Cardiac muscle cell (in vitro differentiated cells and primary cell): Measurements from ENCODE around the gene LDLRAD4. TPM values are rescaled to one million over a fixed set of nuclear protein-coding genes. Genes with fewer than 3 reads are reported as not detected.

ENCODE experiments used
- DNase-seq, 2 donors: peaks; one replicate each; pipeline versions ENCODE4 v3.0.0 to v3.0.0-alpha.2; 2010 to 2017; ENCODE audit warnings: low read depth in 1 of 2, low spot score in 1 of 2
- H3K27ac ChIP-seq: fragments of 200-600 bp; sonication (generic); 2 replicates; pipeline ENCODE4 v1.5.1; 2016
- H3K27me3 ChIP-seq: fragments of 200-600 bp; sonication (generic); 2 replicates; pipeline ENCODE4 v1.6.0; 2016; ENCODE audit warnings: control low read depth
- H3K36me3 ChIP-seq: fragments of 200-600 bp; sonication (generic); 2 replicates; pipeline ENCODE4 v1.5.1; 2016; ENCODE audit warnings: control low read depth
- H3K4me1 ChIP-seq: fragments of 200-600 bp; sonication (generic); 2 replicates; pipeline ENCODE4 v1.8.1; 2017; ENCODE audit warnings: low read depth, mild to moderate bottlenecking, mixed run types
- H3K4me3 ChIP-seq: fragments of 200-600 bp; sonication (generic); 2 replicates; pipeline ENCODE4 v1.5.1; 2016; ENCODE audit warnings: mild to moderate bottlenecking
- H3K9me3 ChIP-seq: fragments of 200-600 bp; sonication (generic); 2 replicates; pipeline ENCODE4 v1.5.1; 2017; ENCODE audit warnings: low read depth, mild to moderate bottlenecking, control low read depth
- CTCF ChIP-seq: IDR thresholded peaks from 2 replicates; pipeline ENCODE4 v1.5.1; 2012; ENCODE audit warnings: low read depth, mild to moderate bottlenecking, low read length
- polyA plus RNA-seq: library from polyadenylated mRNA; unstranded; fragments of >200 nt; fragmentation: Nextera tagmentation; extraction: Ambion mirVana; gene quantifications from 2 replicates; pipeline ENCODE4 v1.2.1, GENCODE V29; 2016
- total RNA-seq: library from RNA; depleted of rRNA; stranded (reverse); fragments of >200 nt; gene quantifications from 2 replicates; pipeline ENCODE4 v1.2.3, GENCODE V29; 2016

LDLRAD4 gene
- total and polyA plus RNA-seq, 2 experiments from 2014 or later = 10.5 to 11.5 TPM

- Histone ChIP-seq H3K27me3 (no peaks in the 10 kb centered on the region), H3K4me1 (no peaks in the 10 kb centered on the region), H3K4me3 (no peak overlapping the region), H3K36me3 (no peaks in the 10 kb centered on the region), H3K9me3 (no peaks in the 10 kb centered on the region), H3K27ac (no peak overlapping the region)
- no peak for TF ChIP-seq CTCF
- no peak for DNase-seq
Observed at GRCh38 chr18:13285874-13286273, 67.3 kb downstream of the LDLRAD4 start.

DNA sequence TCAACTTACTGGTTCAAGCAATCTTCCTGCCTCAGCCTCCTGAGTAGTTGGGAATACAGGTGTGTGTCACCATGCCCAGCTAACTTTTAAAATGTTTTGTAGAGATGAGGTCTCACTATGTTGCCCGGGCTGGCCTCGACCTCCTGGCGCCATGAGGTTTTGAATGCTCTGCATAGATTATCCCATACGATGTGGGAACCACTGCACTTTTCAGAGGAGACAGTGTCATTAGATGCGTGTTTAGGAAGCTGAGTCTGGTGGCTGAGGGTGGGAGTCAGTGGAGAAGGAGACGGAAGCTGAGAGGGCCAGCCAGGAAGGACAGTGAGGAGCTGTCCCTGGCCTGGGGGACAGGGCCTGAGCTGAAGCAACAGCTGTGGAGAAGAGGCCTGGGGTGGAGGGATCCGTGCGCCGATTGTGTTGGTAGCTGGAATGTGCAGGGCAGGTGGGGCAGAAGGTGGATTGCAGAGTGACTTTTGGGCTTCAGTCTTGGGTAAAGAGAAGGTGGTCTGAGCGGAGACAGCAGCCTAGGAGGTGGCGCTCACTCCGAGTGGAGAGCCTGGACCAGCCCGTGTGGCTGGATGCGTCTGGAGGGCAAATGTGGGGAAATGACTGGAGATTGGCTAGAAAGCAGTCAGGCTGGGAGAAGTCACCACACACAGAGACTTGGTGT is 68.0 kb downstream of the LDLRAD4 start:
- H3K27me3 ChIP-seq = no peaks in the 10 kb centered on the region
- no peaks in the 10 kb centered on the region for H3K4me1 ChIP-seq
- no peak for TF ChIP-seq CTCF
- H3K9me3 ChIP-seq = no peaks in the 10 kb centered on the region
- DNase-seq = no peak
- no peaks in the 10 kb centered on the region for H3K36me3 ChIP-seq
- no peak overlapping the region for H3K4me3 ChIP-seq
- H3K27ac ChIP-seq = no peak overlapping the region

DNA sequence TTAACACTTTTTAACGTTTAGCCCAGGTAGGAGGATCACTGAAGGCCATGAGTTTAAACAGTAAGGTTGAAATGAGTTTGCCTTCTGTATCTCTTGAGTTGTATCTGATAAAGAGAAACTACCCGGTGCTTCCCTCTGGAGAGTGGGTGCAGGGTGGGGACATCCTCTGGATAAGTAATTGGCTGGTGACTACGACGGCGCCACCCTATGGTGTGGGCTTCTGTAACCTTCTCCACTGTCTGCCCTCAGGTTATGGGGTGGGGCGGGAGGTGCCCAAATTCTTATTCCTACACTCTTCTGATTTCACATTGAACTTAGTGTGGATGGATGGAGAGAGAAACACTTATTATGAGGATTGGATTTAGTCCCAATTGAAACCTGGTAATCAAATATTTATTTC is 68.8 kb downstream of the LDLRAD4 start:
- no peaks in the 10 kb centered on the region for H3K36me3 ChIP-seq
- H3K4me1 ChIP-seq = no peaks in the 10 kb centered on the region
- no peaks in the 10 kb centered on the region for H3K9me3 ChIP-seq
- no peak for DNase-seq
- no peak overlapping the region for H3K27ac ChIP-seq
- no peak for TF ChIP-seq CTCF
- H3K4me3 ChIP-seq = no peak overlapping the region
- no peaks in the 10 kb centered on the region for H3K27me3 ChIP-seq

GRCh38 chr18:13288509-13289133 is 70.1 kb downstream of the LDLRAD4 start:
- no peak for DNase-seq
- TF ChIP-seq CTCF = no peak
- Histone ChIP-seq H3K4me3 (no peak overlapping the region), H3K4me1 (peaks cover 3% of the 10 kb centered on the region), H3K27ac (no peak overlapping the region), H3K9me3 (no peaks in the 10 kb centered on the region), H3K36me3 (no peaks in the 10 kb centered on the region), H3K27me3 (no peaks in the 10 kb centered on the region)

DNA sequence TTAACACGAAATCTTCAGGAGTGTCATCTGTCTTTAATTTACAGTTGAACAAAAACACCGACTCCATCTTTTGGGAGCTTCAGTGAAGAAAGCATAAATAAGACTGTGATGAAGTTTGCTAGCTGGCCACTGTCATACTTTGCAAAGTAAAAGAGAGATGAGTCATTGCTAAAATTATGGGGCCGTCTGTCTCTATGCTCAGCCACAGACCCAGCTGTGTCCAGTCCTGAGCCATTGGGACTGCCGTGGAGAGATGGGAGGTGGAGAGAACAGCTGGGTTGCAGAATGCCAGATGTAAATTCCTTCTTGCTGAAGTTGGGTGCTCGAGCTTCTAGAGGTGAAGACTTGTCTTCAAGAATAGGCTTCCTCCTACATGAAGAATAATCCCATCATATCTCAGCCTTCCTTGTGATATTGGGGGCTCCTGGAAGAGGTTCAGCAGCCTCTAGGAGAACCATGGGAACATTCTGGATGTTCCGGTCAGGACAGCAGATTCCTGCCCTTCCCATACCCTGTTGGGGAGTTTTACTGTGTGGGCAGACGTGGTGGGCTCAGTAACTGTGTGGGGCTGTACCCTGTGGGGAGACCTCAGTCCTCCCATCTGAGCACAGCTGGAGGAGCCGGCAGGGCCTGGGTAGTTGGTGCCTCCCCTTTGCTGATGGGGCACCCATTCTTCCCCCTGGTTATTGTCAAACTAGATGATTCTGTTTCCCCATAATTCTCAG is 71.1 kb downstream of the LDLRAD4 start:
- no peaks in the 10 kb centered on the region for H3K36me3 ChIP-seq
- no peak for TF ChIP-seq CTCF
- H3K9me3 ChIP-seq = no peaks in the 10 kb centered on the region
- no peaks in the 10 kb centered on the region for H3K27me3 ChIP-seq
- no peak overlapping the region for H3K4me3 ChIP-seq
- DNase-seq = no peak
- H3K27ac ChIP-seq = no peak overlapping the region
- peaks cover 9% of the 10 kb centered on the region for H3K4me1 ChIP-seq
